ENCODE measurements around the gene SPHK1. TPM values are rescaled to one million over a fixed set of nuclear protein-coding genes. Genes with fewer than 3 reads are reported as not detected.
"Not testable (repeated sequence)": the region's sequence is repeated elsewhere in the genome, so short reads cannot be mapped to it uniquely, and the experiment has no call there.

The SPHK1 gene, protein sequence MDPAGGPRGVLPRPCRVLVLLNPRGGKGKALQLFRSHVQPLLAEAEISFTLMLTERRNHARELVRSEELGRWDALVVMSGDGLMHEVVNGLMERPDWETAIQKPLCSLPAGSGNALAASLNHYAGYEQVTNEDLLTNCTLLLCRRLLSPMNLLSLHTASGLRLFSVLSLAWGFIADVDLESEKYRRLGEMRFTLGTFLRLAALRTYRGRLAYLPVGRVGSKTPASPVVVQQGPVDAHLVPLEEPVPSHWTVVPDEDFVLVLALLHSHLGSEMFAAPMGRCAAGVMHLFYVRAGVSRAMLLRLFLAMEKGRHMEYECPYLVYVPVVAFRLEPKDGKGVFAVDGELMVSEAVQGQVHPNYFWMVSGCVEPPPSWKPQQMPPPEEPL
- total RNA-seq = 1 to 10 TPM; 2.9 to 4.2 TPM
- long read RNA-seq, partial matches to known transcripts = 1 of 13 reads
- long read RNA-seq, other reads (novel, unspliced or antisense) = 6 of 13 reads

DNA sequence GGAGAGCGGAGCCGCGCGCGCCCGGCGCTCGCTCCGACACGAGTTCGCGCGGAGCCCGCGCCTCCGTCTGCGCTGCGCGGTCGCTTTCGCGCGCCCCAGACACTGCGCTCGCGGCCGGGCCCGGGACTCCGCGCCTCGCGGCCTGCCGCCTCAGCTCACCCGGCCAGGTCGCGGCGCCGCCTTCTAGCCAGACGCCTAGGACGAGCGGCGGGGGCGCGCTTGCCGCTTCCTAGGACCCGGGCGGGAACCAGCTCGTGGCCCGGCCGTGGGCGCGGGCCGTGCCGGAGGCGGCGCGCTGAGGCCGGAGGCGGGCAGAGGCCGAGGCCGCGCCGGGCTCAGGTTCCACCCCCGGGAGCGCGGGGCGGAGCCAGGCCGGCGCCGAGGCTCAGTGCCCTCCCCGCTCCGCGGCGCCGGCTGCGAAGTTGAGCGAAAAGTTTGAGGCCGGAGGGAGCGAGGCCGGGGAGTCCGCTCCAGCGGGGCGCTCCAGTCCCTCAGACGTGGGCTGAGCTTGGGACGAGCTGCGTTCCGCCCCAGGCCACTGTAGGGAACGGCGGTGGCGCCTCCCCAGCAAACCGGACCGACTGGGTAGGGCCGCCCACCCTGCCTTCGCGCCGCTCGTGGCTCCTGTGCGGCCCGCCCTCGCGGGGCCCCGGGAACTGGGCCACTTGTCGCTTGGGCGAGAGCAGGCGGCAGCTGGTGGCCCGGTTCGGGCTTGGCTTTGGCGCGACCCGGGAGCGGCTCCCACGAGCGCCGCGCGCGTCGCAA lies at the start of gene SPHK1:
Gene SPHK1, plus strand, starts transcription at position 388 of the 765 bp plus-strand sequence. CDS start 1,036 bp downstream, outside the sequence.
- intact Hi-C loops (cut with DNase I, micrococcal nuclease) = no loop called here
- DNase-seq = peak in 1 of 2 donors; percentile 81
- peak; percentile 83 for ATAC-seq

DNA sequence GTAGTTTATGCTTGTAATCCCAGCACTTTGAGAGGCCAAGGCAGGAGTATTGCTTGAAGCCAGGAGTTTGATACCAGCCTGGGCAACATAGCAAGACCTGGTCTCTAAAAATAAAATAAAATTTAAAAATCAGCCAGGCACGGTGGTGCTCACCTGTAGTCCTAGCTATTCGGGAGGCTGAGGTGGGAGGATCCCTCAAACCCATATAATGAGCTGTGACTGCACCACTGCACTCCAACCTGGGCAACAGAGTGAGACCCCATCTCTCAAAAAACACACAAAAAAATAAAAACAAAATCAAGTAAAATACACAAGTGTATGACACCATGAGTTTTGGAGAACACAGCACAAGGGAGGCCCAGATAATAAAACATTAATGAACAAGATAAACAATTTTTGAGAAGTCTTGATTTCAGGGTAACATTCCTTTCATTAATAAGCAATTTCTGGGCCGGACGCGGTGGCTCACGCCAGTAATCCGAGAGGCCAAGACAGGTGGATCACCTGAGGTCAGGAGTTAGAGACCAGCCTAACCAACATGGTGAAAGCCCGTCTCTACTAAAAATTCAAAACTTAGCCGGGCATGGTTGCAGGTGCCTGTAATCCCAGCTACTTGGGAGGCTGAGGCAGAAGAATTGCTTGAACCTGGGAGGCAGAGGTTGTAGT lies 48.6 kb upstream of the SPHK1 start:
- intact Hi-C loops (cut with DNase I, micrococcal nuclease) = no loop called here
- ATAC-seq = no peak
- no peak for DNase-seq

DNA sequence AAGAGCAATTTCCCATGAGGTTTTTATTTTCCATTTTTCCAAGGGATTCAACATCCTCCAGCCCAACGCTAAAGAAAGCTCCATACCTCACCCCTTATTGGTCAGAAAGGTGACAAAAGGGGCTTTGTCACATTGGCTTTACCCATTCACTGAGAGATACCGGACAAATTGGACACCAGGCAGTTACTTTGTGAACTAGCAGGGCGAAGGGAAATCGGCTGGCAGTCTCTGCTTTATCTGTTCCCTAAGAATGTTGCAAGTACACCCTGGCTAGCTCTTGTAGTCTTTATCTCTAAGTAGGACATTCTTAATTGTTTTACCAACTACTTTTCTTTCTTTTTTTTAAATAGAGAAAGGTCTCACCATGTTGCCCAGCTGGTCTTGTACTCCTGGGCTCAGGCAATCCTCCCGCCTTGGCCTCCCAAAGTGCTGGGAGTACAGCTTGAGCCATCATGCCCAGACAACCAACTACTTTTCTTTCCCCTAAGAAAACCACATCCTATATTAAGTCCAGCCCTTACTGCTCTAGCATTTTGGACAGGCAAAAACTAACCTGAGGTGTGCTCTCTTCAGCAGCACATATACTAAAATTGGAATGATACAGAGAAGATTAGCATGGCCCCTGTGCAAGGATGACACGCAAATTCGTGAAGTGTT lies 47.5 kb upstream of the SPHK1 start:
- intact Hi-C loops (cut with DNase I, micrococcal nuclease) = no loop called here
- DNase-seq (no peak), ATAC-seq (no peak)

DNA sequence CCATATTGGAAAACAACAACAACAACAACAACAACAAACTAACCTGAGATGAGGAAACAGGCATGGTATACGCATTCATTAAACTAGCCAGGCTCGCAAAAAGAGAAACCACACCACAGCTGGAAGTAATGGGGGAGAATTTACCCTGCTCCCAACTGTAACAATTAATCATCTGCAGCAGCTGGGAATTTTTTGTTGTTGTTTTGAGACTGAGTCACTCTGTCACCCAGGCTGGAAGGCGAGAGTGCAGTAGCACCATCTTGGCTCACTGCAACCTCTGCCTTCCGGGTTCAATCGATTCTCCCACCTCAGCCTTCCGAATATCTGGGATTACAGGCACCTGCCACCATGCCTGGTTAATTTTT lies 47.0 kb upstream of the SPHK1 start:
- no peak for DNase-seq
- no peak for ATAC-seq
- intact Hi-C loops (cut with DNase I, micrococcal nuclease) = no loop called here

DNA sequence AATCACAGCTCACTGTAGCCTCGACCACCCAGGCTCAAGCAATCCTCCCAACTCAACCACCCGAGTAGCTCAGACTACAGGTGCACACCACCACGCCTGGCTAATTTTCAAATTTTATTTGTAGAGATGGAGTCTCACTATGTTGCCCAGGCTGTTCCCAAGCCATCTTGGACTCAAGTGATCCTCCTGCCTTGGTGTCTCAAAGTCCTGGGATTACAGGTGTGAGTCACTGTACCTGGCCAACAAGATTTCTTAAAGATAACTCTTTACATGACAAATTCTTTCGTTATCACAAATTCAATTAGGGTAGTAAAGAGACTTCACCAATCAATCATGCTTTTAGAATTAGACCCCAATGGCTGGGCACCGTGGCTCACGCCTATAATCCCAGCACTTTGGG lies 43.1 kb upstream of the SPHK1 start:
- no peak for DNase-seq
- intact Hi-C loops (cut with DNase I, micrococcal nuclease) = no loop called here
- ATAC-seq = no peak

DNA sequence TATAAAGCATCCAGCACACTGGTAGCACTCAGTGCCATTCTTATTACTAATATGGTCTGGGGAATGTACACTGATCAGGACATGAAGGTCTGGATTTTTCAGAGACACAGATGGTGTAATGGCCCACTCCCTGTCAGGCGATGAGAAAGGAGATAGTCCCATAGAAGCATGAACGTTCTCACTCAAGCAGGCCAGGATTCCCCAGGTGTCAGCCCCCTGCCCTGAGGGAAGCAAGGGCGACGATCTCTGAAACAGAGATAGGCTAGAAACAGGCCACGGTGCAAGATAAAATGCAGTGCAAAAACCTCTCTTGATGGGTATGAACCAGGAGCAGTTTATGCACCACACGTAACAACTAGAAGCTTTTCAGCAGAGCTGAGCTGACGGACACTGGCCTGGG lies 41.3 kb upstream of the SPHK1 start:
- intact Hi-C loops (cut with DNase I, micrococcal nuclease) = no loop called here
- DNase-seq (no peak), ATAC-seq (no peak)

DNA sequence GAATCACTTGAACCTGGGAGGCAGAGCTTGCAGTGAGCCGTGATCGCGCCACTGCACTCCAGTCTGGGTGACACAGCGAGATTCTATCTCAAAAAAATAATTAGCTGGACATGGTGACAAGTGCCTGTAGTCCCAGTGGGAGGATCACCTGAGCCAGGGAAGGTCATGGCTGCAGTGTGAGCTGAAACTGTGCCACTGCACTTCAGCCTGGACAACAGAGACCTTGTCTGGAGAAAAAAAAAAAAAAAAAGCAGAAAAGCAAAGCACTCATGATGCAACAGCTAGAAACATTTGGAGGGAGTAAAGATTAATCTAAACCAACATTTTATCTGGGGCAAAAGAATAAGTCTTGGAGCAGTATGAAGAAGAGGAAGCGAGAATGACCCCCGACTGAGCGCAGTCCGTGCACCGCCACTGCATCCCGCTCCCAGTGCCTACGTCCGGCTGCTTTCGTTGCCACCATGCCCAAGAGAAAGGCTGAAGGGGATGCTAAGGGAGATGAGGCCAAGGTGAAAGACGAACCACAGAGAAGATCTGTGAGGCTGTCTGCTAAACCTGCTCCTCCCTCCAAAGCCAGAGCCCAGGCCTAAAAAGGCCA lies 38.9 kb upstream of the SPHK1 start:
- intact Hi-C loops (cut with DNase I, micrococcal nuclease) = no loop called here
- DNase-seq = no peak
- no peak for ATAC-seq

DNA sequence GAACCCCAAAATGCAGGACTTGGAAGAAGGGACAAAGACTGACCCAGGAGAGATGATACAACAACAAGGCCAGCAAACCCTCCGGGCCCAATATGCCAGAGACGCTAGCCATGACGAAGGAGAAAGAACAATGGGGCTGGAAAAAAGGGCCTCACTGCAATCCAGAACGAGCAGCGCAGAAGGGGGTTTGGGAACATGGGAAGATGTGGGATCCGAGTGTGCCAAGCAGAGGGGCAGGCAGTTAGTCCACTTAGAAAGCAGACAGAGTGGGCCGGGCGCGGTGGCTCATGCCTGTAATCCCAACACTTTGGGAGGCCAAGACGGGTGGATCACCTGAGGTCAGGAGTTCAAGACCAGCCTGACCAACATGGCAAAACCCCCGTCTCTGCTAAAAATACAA lies 37.5 kb upstream of the SPHK1 start:
- DNase-seq; intact Hi-C loops (cut with DNase I, micrococcal nuclease); ATAC-seq: not testable (repeated sequence)

DNA sequence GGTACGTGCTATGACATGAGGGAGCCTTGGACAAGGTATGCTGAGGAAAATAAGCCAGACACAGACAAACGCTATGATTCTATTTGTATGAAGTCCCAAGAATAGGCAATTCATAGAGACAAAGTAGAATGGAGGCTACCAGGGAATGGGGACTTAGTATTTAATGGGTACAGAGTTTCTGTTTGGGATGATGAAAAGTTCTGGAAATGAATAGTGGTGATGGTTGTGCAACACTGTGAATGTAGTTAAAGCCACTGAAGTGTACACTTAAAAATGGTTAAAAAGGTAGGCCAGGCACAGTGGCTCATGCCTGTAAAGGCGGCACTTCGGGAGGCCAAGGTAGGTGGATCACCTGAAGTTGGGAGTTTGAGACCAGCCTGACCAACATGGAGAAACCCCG lies 33.9 kb upstream of the SPHK1 start:
- no peak for DNase-seq
- intact Hi-C loops (cut with DNase I, micrococcal nuclease) = no loop called here
- ATAC-seq = no peak

DNA sequence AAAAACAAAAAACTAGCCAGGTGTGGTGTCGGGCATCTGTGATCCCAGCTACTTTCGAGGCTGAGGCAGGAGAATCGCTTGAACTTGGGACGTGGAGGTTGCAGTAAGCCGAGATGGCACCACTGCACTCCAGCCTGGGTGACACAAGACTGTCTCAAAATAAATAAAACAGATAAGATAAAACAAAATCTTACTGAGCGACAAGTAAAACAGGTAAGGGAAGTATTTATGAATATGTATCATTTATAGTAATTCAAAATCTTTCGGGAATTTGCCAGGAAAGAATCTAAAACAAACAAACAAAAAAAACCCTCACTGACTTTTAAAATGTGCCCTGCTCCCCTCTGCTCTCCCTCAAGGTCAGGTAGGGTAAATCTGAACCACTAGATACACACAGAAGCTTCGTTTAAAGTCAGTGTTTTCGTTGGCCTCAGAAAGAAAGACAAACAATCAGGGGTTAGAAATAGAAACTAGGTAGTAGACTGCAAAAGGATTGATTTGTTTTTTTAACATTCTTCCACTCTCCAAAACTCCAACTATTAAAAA lies 32.8 kb upstream of the SPHK1 start:
- ATAC-seq = no peak
- intact Hi-C loops (cut with DNase I, micrococcal nuclease) = no loop called here
- DNase-seq = no peak

DNA sequence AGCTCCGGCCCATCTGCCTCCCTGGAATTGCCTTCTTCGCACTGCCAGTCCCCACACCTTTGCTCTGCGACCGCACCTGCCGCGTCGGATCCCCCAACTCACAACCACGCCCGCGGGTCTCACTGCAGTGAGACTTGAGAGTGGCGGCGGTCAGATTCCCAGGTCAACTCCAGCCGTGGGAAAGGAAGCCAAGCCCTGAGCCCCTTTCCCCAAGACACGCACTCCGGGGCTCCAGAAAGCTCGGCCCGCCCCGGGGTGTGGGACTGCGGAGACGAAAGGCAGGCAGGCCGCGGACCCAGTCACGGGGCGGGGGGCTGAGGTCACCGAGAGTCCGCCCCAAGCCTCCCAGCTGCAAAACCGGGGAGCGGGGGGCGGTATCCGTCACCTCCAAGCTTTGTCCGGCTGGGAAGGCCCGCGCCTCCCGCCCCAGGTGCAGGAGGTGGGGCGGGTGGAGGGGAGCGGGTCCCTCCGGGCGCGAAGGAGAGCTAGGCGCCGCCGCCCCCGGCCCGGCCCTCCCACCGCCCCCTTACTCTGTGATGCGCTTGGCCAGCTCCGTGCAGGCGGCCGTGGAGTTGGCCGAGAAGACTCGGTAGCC lies 31.3 kb upstream of the SPHK1 start:
- peak; percentile 39 for ATAC-seq
- DNase-seq = peak; percentile 36 to 57
- intact Hi-C loops (cut with DNase I, micrococcal nuclease) = no loop called here

DNA sequence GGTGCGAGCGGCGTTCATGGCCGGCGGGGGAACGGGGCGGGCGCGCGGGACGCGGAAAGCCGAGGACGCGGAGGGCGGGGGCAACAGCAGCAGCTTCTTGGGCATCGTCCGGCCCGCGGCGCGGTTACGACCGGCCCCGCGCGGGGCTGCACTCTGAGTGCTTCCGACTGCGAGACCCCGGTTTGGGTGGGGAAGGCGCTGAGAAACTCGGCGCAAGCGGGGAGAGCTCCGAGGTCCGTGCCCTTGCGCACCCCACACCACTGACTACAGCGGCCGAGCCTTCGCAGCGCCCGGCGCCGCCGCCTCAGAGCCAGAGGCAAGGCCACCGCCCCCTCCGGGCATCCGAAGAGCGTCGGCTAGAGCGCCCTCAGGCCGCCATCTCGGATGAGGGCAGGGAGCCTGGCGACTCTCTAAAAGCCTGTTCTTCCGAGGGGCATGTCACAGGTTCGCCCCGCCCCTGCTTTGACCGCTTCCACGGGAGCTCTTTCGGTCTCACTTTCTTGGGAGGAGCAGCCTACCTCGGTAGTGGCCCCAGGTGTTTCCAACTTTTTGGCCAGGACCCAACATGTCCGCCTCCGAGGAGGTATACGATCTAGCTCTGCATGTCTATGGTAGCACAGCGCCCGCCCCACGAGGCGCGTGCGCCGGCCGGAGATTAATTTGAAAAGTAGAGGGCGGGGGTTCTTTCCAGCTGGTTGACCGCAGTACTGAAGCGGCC lies 30.7 kb upstream of the SPHK1 start, which contains the start of gene PRPSAP1:
Gene PRPSAP1, minus strand, starts transcription at position 318 of the 718 bp plus-strand sequence. Its CDS starts 213 bp downstream, at position 105.
- intact Hi-C loops (cut with DNase I, micrococcal nuclease) = no loop called here
- peak; percentile 85 to 91 for DNase-seq
- ATAC-seq = peak; percentile 91

DNA sequence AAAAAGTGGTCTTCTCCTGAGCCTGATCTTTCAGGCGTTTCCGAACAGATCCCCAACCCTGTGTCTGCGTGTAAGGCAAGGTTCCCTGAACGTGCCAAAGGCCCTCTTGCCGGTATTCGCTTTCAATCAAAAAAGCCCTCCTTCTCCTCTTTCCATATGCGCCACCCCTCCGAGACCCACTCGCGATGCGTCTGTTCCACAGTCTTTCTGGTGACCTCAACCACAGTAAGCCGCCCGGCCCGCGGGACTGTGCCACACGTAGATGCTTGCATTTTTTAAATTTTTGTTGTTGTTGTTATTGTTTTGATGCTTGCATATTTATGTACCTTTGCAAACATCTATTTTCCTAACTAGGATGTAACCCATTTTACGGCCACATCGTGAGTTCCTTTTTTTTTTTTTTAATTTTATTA lies 30.1 kb upstream of the SPHK1 start:
- intact Hi-C loops (cut with DNase I, micrococcal nuclease) = no loop called here
- ATAC-seq (no peak), DNase-seq (no peak)

DNA sequence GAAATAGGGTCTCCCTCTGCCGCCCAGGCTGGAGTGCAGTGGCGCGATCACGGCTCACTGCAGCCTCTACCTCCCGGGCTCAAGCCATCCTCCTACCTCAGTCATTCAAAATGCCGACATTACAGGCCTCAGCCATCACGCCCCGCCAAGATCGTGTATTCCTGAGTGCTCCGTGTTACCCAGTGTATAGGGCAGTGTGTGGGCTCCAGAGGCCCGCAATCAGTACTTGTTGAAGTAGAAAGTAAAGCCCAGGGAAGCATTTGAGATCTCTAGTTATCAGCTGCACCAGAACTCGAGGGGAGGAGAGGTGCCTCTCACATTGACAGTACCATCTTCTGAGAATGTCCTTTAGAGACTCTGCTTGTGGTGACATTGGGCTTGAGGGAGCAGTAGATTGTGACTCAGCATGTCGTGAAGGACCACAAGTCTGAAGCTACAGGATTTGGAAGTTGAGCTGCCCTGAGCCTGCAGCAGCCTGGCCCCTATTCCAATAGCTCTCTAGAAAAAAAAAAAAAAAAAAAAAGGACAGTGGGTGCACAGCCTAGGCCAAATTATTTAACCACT lies 29.6 kb upstream of the SPHK1 start:
- intact Hi-C loops (cut with DNase I, micrococcal nuclease) = no loop called here
- DNase-seq (no peak), ATAC-seq (no peak)

DNA sequence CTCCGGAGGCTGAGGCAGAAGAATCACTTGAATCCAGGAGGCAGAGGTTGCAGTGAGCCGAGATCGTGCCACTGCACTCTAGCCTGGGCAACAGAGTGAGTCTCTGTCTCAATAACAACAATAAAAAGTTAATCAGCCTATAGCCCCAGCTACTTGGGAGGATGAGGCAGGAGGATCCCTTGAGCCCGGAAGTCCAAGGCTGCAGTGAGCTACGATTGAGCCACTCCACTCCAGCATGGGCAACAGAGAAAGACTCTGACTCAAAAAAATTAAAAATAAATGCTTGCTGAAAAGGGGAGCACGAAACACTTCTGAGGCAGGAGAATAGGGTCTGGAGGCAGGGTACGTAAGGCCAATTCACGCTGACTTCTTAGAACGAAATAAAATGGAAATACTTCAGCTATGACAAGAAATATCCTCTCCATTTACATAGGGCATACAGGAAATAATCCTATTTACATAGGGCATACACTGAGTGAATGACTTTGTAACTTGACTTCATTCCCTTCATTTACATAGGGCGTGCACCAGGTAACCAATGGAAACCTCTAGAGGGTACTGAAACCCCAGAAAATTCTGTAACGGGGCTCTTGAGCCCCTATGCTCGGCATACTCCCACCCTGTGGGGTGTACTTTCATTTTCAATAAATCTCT lies 27.5 kb upstream of the SPHK1 start:
- DNase-seq (peak; percentile 32 to 34), ATAC-seq (peak; percentile 54)
- intact Hi-C loops (cut with DNase I, micrococcal nuclease) = no loop called here

DNA sequence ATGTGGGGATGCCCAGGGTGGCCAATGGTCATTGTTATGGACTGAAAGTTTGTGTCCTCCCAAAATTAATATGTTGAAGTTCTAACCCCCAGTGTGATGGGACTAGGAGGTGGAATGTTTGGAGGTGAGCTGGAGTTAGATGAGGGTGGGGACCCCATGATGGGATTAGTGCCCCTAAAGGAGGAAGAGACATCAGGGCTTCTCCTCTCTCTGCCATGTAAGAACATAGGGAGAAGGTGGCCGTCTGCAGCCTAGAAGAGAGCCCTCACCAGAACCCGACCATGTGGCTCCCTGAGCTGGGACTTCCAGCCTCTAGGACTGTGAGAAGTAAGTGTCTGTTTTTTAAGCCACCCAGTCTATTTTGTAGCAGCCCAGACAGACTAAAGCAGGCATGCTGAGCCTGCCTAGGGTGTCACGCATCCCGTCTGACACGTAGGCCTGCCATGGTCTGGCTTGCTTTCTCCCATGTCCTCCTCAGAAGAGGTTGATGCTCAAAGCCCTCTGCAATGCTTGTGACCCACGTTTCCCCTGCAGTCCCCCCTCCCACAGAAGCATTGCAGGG lies 26.7 kb upstream of the SPHK1 start:
- intact Hi-C loops (cut with DNase I, micrococcal nuclease) = no loop called here
- no peak for ATAC-seq
- DNase-seq = no peak

All from left colon (tissue), 2 donors.